Measurements from ENCODE around the gene RFNG. TPM values are rescaled to one million over a fixed set of nuclear protein-coding genes. Genes with fewer than 3 reads are reported as not detected.
A peak's percentile ranks its signal among the peaks of the same experiment; 100 is the strongest.

Gene RFNG
- total RNA-seq, 1 donor, result 46.3 TPM

DNA sequence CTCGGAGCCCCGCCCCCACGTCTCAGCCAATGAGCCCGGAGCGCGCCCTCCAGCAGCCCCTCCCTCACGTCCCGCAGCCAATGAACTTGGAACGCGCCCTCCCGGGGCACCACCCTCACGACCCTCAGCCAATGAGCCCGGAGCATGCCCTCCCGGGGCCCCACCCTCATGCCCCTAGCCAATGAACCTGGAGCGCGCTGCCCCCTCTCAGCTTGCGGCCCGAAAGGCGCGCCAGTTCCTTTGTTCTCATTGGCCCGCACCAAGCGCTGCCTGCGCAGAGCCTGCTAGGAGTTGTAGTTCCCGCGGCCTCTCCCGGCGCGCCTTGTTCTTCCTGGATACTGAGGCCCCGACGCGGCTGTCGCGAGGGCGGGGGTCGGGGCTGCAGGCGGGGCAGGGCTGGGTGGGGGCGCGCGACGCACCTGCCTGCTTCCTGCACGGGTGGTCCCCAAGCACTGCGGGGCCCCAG, 28.6 kb downstream of the RFNG start, which contains the start of gene LRRC45:
Gene LRRC45, plus strand, starts transcription at position 325 of the 466 bp plus-strand sequence. CDS start 339 bp downstream, outside the sequence.
- peak within 1 kb of the TSS; percentile 82 for H2AFZ ChIP-seq (ENCODE audit: low read length)
- peaks cover 21% of the 10 kb centered on the region for H3K4me1 ChIP-seq (ENCODE audit: insufficient read depth, low read length)
- H3K27me3 ChIP-seq (ENCODE audit: insufficient read depth, low read length), result no peaks in the 10 kb centered on the region
- H3K27ac ChIP-seq (ENCODE audit: low read depth, low read length), result peak within 1 kb of the TSS; percentile 51
- DNase-seq (ENCODE audit: insufficient read length, low spot score, missing footprints), result peak; percentile 100
- H3K4me2 ChIP-seq (ENCODE audit: insufficient read depth, low read length), result peak within 1 kb of the TSS; percentile 96
- TF ChIP-seq CTCF (IDR thresholded peaks at IDR 0.05; ENCODE audit: extremely low read depth, low read depth, low read length), result no peak
- H3K4me3 ChIP-seq (ENCODE audit: insufficient read depth, low read length), result peak within 1 kb of the TSS; percentile 92
- peaks cover 8% of the 10 kb centered on the region for H3K79me2 ChIP-seq (ENCODE audit: insufficient read depth, low read length)
- H4K20me1 ChIP-seq (ENCODE audit: insufficient read depth, low read length), result peaks cover 28% of the 10 kb centered on the region
- no peaks in the 10 kb centered on the region for H3K9me3 ChIP-seq (ENCODE audit: low read depth, low read length)
- H3K36me3 ChIP-seq (ENCODE audit: insufficient read depth, low read length), result no peaks in the 10 kb centered on the region

DNA sequence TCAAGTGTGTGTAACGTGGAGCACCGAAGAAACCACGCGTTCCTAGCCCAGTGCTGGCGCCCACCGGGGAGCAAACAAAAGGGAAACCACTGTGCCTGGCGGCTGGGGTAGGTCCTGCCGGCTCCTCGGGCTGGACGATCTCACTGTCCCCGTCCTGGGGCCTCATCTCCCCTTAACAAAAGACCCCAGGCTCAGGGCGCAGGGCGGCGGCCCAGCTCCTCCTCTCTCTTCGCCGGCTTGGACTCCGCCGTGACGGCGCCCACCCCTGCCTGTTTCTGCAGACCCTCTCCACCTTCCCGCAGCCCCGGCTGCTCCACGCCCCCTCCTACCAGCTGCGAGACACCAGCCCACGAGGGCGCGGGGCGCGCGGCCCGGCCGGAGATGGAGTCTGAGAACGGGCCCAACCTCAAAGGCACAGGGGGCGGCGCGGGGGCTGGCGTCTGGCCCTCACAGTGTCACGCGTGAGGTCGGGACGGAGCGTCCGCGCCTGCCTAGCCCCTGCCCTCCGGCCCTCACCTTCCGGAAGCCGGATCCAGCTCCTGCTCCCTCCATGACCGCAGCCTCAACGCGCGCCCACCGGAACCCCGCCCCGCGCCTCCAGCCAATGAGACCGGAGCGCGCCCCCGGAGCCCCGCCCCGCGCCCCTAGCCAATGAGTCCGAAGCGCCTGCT, 29.2 kb downstream of the RFNG start, which contains the start of gene CENPX:
Gene CENPX, minus strand, starts transcription at position 569 of the 671 bp plus-strand sequence. Its CDS starts 17 bp downstream, at position 552.
- Histone ChIP-seq H3K79me2 (ENCODE audit: insufficient read depth, low read length) (peaks cover 8% of the 10 kb centered on the region), H4K20me1 (ENCODE audit: insufficient read depth, low read length) (peaks cover 28% of the 10 kb centered on the region), H3K4me3 (ENCODE audit: insufficient read depth, low read length) (peak within 1 kb of the TSS; percentile 92), H3K27me3 (ENCODE audit: insufficient read depth, low read length) (no peaks in the 10 kb centered on the region), H3K4me1 (ENCODE audit: insufficient read depth, low read length) (peaks cover 21% of the 10 kb centered on the region), H3K36me3 (ENCODE audit: insufficient read depth, low read length) (no peaks in the 10 kb centered on the region), H3K4me2 (ENCODE audit: insufficient read depth, low read length) (peak within 1 kb of the TSS; percentile 96), H3K9me3 (ENCODE audit: low read depth, low read length) (no peaks in the 10 kb centered on the region), H3K27ac (ENCODE audit: low read depth, low read length) (peak within 1 kb of the TSS; percentile 51), H2AFZ (ENCODE audit: low read length) (peak within 1 kb of the TSS; percentile 82)
- DNase-seq (ENCODE audit: insufficient read length, low spot score, missing footprints), result peak; percentile 86
- TF ChIP-seq CTCF (IDR thresholded peaks at IDR 0.05; ENCODE audit: extremely low read depth, low read depth, low read length), result no peak

GRCh38 chr17:82021900-82022309, 29.7 kb downstream of the RFNG start:
- peak overlapping the region; percentile 96 for H3K4me2 ChIP-seq (ENCODE audit: insufficient read depth, low read length)
- peak overlapping the region; percentile 92 for H3K4me3 ChIP-seq (ENCODE audit: insufficient read depth, low read length)
- H3K4me1 ChIP-seq (ENCODE audit: insufficient read depth, low read length), result peaks cover 21% of the 10 kb centered on the region
- peak overlapping the region; percentile 51 for H3K27ac ChIP-seq (ENCODE audit: low read depth, low read length)
- H2AFZ ChIP-seq (ENCODE audit: low read length), result peak overlapping the region; percentile 77
- H3K36me3 ChIP-seq (ENCODE audit: insufficient read depth, low read length), result no peaks in the 10 kb centered on the region
- peaks cover 8% of the 10 kb centered on the region for H3K79me2 ChIP-seq (ENCODE audit: insufficient read depth, low read length)
- no peaks in the 10 kb centered on the region for H3K27me3 ChIP-seq (ENCODE audit: insufficient read depth, low read length)
- H3K9me3 ChIP-seq (ENCODE audit: low read depth, low read length), result no peaks in the 10 kb centered on the region
- peak; percentile 89 for DNase-seq (ENCODE audit: insufficient read length, low spot score, missing footprints)
- peaks cover 28% of the 10 kb centered on the region for H4K20me1 ChIP-seq (ENCODE audit: insufficient read depth, low read length)
- TF ChIP-seq CTCF (IDR thresholded peaks at IDR 0.05; ENCODE audit: extremely low read depth, low read depth, low read length), result no peak
